GM18867 (cell line): ENCODE measurements around the gene BEND4.

Experiments used
- ATAC-seq: cut with Tn5 transposase; IDR thresholded peaks from one replicate; pipeline ENCODE4 v1.9.1; 2021; ENCODE audit warnings: mild to moderate bottlenecking, moderate library complexity; ENCODE audit not compliant: unreplicated experiment

Gene BEND4

GRCh38 chr4:42112846-42113245 lies 39.6 kb downstream of the BEND4 start:
- no peak for ATAC-seq

- no peak for ATAC-seq
Observed at GRCh38 chr4:42104521-42104920, 47.9 kb downstream of the BEND4 start.

- no peak for ATAC-seq
Observed at GRCh38 chr4:42101446-42101975, 50.9 kb downstream of the BEND4 start.

- no peak for ATAC-seq
Observed at GRCh38 chr4:42088386-42088785, 64.1 kb downstream of the BEND4 start.

DNA sequence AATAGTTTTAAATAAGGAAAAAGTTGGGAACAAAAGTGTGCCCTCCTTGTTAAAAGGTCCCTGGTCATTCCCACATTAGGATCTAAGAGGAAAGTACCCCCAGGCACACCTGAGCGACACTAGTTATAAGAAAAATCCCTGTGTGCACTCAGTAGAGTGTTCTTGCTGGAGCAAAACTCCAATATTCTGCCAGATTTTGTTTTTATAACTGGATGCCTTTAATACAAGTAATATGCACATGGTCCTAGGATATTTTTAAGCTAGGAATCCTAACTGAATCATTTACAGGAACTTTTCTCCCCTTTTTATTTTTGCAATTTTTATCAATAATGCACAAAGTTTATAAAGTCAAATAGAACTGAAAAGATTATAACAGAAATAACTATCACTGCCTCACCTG lies 68.6 kb downstream of the BEND4 start:
- no peak for ATAC-seq

DNA sequence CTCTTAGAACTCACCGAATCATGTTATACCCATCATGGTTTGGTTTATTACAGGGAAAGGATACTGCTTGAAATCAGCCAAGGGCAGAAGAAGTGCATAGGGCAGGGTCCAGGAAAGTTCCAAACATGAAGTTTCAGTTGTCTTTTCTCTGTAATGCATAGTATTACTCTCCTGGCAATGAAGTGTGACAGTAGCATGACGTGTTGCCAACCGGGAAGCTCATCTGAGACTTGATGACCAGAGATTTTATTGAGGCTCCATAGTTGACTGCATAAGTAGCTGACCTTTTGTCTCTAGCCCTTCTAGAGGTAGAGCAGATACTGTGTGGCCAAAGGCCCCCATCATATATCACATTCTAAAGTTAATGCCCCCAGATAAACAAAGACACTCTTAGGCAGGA lies 72.1 kb downstream of the BEND4 start:
- ATAC-seq: peak; percentile 54

DNA sequence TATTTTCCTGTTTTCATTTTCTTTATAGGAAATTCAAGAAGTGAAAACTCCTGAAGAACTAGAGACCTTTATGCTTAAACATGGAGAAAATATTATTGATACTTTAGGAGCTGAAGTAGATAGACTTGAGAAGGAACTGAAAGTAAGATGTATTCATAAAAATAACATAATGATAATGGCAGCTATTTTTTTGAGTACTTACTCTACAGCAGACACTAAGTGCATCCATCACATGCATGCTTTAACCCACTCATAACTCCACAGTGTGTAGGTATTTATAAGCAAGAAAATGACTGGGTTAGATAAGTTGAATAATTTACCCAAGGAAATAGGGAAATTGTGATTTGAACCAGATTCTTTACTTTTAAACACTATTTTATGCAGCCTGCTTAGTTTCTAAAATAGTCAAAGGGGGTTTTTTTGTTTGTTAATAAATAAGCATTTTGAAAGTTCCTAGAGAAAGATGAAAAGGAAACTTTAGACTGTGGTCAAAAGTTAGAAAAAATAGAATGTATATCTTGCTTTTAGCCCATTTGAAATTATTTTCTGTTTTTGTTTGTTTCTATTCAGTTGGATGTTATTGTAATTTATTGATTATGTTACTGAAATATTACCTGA lies 74.2 kb downstream of the BEND4 start:
- peak; percentile 86 for ATAC-seq

DNA sequence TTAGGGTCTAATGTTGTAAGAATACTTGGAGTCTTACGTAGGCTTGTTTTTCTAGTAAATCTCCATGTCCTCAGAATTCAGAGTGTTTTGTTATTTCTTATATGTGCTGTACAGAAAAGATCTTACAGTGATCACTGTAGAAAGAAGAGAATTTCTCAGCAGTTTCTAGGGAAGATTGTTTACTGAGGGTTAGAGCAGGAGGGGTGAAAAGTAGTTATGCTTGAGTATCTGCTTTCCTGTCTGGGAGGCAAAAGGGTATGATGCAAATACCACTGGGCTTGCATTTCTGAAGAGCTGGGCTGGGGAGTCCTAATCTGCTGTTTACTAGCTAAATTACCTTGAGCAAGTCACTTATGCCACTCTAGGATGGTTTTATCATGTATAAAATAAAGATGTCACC lies 78.2 kb downstream of the BEND4 start:
- ATAC-seq: no peak

DNA sequence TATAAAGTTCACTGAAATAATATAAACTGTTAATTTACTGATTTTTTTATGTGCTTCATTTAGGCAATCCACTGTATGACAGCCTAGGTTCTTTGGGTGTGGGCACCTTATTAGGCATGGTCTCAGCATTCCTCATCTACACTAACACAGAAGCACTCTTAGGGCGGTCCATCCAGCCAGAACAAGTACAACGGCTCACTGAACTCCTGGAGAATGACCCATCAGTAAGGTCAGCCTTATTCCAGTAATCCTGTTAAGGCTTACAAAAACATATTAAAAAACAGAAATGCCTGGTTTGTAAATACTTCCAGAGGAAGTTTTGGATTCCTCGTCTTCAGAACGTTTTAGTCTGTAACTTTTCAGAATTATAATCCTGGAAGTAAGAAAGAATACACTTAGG lies 82.0 kb downstream of the BEND4 start:
- no peak for ATAC-seq

DNA sequence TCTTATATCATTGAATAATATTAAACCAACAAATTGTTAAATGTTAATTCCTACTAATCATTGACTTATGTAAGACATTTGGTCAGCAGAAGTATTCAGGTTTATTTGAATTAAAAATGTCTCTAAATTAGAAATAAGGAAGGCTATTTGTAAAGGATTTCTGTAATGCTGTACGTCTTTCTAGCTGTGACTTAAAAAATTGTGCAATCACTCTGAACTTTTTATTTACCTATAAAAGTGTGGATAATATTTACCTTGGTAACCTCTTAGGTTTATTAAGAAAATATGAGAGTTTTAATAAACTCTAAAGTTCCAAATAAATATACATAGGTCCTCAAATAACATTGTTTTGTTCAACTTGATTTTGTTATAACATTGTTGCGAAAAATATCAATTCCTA lies 85.2 kb downstream of the BEND4 start:
- no peak for ATAC-seq

DNA sequence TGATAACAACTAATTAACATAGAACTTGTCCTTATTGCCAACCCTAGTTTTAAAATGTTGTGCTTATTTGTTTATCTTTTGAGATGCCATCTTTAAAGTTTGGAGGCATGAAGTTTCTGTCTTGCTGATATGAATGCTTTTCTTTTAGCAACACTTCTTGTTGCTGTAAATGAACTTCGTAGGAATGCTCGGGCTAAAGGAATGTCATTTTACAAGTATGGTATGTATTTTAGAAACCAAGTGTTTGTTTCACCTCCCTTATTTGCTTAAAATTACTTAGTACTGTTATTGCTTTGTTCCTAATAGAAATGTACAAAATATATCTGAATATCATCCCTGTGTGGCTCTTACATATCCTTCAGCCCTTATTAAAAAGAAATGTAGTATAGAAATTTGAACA lies 86.1 kb downstream of the BEND4 start:
- no peak for ATAC-seq
